Measurements from ENCODE around the gene PSMG4.

The PSMG4 gene

GRCh38 chr6:3285049-3285639 lies 26.4 kb downstream of the PSMG4 start:
- Histone ChIP-seq H3K4me3 (IDR thresholded peaks at IDR 0.05; ENCODE audit: insufficient read depth, low read depth, low read length) (no peak overlapping the region), H4K20me1 (ENCODE audit: insufficient read depth) (no peaks in the 10 kb centered on the region), H3K4me2 (no peak overlapping the region), H3K36me3 (ENCODE audit: insufficient read depth) (no peaks in the 10 kb centered on the region), H3K27ac (no peak overlapping the region), H2AFZ (ENCODE audit: low read depth) (no peak overlapping the region), H3K4me1 (ENCODE audit: low read depth, poor library complexity, severe bottlenecking) (no peaks in the 10 kb centered on the region), H3K79me2 (ENCODE audit: insufficient read depth, low read depth) (no peaks in the 10 kb centered on the region), H3K27me3 (ENCODE audit: insufficient read depth, low read depth) (no peaks in the 10 kb centered on the region), H3K9ac (no peak overlapping the region)
- TF ChIP-seq CTCF (conservative IDR thresholded peaks at IDR 0.05; ENCODE audit: low read depth, low read length), result no peak

GRCh38 chr6:3285732-3286131 lies 27.0 kb downstream of the PSMG4 start:
- no peak overlapping the region for H2AFZ ChIP-seq (ENCODE audit: low read depth)
- no peaks in the 10 kb centered on the region for H3K36me3 ChIP-seq (ENCODE audit: insufficient read depth)
- H3K27ac ChIP-seq, result no peak overlapping the region
- no peaks in the 10 kb centered on the region for H4K20me1 ChIP-seq (ENCODE audit: insufficient read depth)
- H3K4me2 ChIP-seq, result no peak overlapping the region
- no peak overlapping the region for H3K4me3 ChIP-seq (IDR thresholded peaks at IDR 0.05; ENCODE audit: insufficient read depth, low read depth, low read length)
- no peaks in the 10 kb centered on the region for H3K27me3 ChIP-seq (ENCODE audit: insufficient read depth, low read depth)
- no peak for TF ChIP-seq CTCF (conservative IDR thresholded peaks at IDR 0.05; ENCODE audit: low read depth, low read length)
- H3K9ac ChIP-seq, result no peak overlapping the region
- no peaks in the 10 kb centered on the region for H3K4me1 ChIP-seq (ENCODE audit: low read depth, poor library complexity, severe bottlenecking)
- no peaks in the 10 kb centered on the region for H3K79me2 ChIP-seq (ENCODE audit: insufficient read depth, low read depth)

- no peak overlapping the region for H3K27ac ChIP-seq
Observed at GRCh38 chr6:3286641-3287171, 28.0 kb downstream of the PSMG4 start.

GRCh38 chr6:3287308-3287707 lies 28.6 kb downstream of the PSMG4 start:
- TF ChIP-seq CTCF (conservative IDR thresholded peaks at IDR 0.05; ENCODE audit: low read depth, low read length), result no peak
- Histone ChIP-seq H2AFZ (ENCODE audit: low read depth) (no peak overlapping the region), H4K20me1 (ENCODE audit: insufficient read depth) (no peaks in the 10 kb centered on the region), H3K9ac (no peak overlapping the region), H3K4me2 (no peak overlapping the region), H3K4me3 (IDR thresholded peaks at IDR 0.05; ENCODE audit: insufficient read depth, low read depth, low read length) (no peak overlapping the region), H3K4me1 (ENCODE audit: low read depth, poor library complexity, severe bottlenecking) (no peaks in the 10 kb centered on the region), H3K79me2 (ENCODE audit: insufficient read depth, low read depth) (no peaks in the 10 kb centered on the region), H3K36me3 (ENCODE audit: insufficient read depth) (no peaks in the 10 kb centered on the region), H3K27me3 (ENCODE audit: insufficient read depth, low read depth) (no peaks in the 10 kb centered on the region), H3K27ac (no peak overlapping the region)

More at GRCh38 chr6:3286641-3287171, 28.0 kb downstream of the PSMG4 start:
- no peaks in the 10 kb centered on the region for H3K79me2 ChIP-seq (ENCODE audit: insufficient read depth, low read depth)
- H4K20me1 ChIP-seq (ENCODE audit: insufficient read depth), result no peaks in the 10 kb centered on the region
- TF ChIP-seq CTCF (conservative IDR thresholded peaks at IDR 0.05; ENCODE audit: low read depth, low read length), result no peak
- no peak overlapping the region for H3K4me2 ChIP-seq
- no peaks in the 10 kb centered on the region for H3K4me1 ChIP-seq (ENCODE audit: low read depth, poor library complexity, severe bottlenecking)
- H2AFZ ChIP-seq (ENCODE audit: low read depth), result no peak overlapping the region
- H3K27me3 ChIP-seq (ENCODE audit: insufficient read depth, low read depth), result no peaks in the 10 kb centered on the region
- no peak overlapping the region for H3K9ac ChIP-seq
- no peak overlapping the region for H3K4me3 ChIP-seq (IDR thresholded peaks at IDR 0.05; ENCODE audit: insufficient read depth, low read depth, low read length)
- no peaks in the 10 kb centered on the region for H3K36me3 ChIP-seq (ENCODE audit: insufficient read depth)
